Spinal cord (tissue), 10 donors: ENCODE data around the gene APBA2. TPM values are rescaled to one million over a fixed set of nuclear protein-coding genes. Genes with fewer than 3 reads are reported as not detected.

Experiments
- DNase-seq, 6 donors: peaks; one replicate each; pipeline versions ENCODE4 v3.0.0 to v3.0.0-alpha.2; 2013 to 2015; ENCODE audit warnings: low spot score in 6 of 6, low read depth in 4 of 6
- H3K27ac ChIP-seq: one replicate; pipeline ENCODE4 v1.5.1; 2013; ENCODE audit warnings: low read depth, low read length, control low read depth
- H3K27me3 ChIP-seq: one replicate; pipeline ENCODE4 v1.6.1; 2013; ENCODE audit warnings: low read length; ENCODE audit not compliant: control insufficient read depth, insufficient read depth
- H3K36me3 ChIP-seq: one replicate; pipeline ENCODE4 v1.6.1; 2013; ENCODE audit warnings: low read length; ENCODE audit not compliant: control insufficient read depth, insufficient read depth
- H3K4me1 ChIP-seq: one replicate; pipeline ENCODE4 v1.6.1; 2013; ENCODE audit warnings: low read length; ENCODE audit not compliant: control insufficient read depth, insufficient read depth
- H3K4me3 ChIP-seq: one replicate; pipeline ENCODE4 v1.5.1; 2013; ENCODE audit warnings: low read depth, low read length, control low read depth
- H3K9me3 ChIP-seq: one replicate; pipeline ENCODE4 v1.6.1; 2013; ENCODE audit warnings: low read length; ENCODE audit not compliant: control insufficient read depth, insufficient read depth
- WGBS: methylation state at CpG from one replicate; pipeline ENCODE4 v1.1.5; 2013; ENCODE audit warnings: missing lambda C conversion rate; ENCODE audit not compliant: insufficient coverage; 5-methylcytosine and 5-hydroxymethylcytosine counted together
- polyA plus RNA-seq, 2 donors: library from polyadenylated mRNA; unstranded; fragments of 120-200 nt; gene quantifications; one replicate each; pipeline ENCODE4 v1.2.1, GENCODE V29; 2013; ENCODE audit not compliant: insufficient read length in 2 of 2
- total RNA-seq, 2 donors: library from RNA; depleted of rRNA in 1 of 2; stranded (reverse); fragments of 120-200 nt in 1 of 2; fragments of >200 nt in 1 of 2; gene quantifications; one replicate each; pipeline versions ENCODE4 v1.2.3 to v1.2.4, GENCODE V29; 2013 to 2014
- donor health status: healthy.

The APBA2 gene
- total and polyA plus RNA-seq, 4 donors, result 46.2 to 111 (median 89.9) TPM

DNA sequence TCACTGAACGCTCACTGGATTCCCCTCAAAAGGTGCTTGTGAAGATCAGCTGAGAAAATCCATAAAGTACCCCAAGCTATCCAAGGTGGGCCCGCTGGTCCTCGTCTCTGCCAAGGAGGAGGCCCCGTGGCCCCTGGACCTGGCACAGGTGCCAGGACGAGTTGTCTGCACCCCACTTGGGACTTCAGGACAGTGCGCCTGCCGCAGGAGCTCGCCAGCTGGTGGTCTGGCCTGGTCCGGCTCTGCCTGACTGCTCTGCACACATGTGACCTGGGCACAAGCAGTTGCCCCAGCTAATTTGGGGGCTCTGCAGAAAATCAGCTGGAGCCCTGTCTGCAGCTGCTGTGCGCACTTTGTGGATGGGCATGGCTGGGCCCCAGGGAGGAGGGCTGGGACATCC, 224.0 kb downstream of the APBA2 start:
- Histone ChIP-seq H3K4me3 (no peak overlapping the region), H3K9me3 (no peaks in the 10 kb centered on the region), H3K4me1 (peaks cover 24% of the 10 kb centered on the region), H3K36me3 (peaks cover 86% of the 10 kb centered on the region), H3K27me3 (no peaks in the 10 kb centered on the region), H3K27ac (no peak overlapping the region)
- WGBS, result 97% methylated on average over 10 of the region's 10 CpGs
- no peak for DNase-seq

DNA sequence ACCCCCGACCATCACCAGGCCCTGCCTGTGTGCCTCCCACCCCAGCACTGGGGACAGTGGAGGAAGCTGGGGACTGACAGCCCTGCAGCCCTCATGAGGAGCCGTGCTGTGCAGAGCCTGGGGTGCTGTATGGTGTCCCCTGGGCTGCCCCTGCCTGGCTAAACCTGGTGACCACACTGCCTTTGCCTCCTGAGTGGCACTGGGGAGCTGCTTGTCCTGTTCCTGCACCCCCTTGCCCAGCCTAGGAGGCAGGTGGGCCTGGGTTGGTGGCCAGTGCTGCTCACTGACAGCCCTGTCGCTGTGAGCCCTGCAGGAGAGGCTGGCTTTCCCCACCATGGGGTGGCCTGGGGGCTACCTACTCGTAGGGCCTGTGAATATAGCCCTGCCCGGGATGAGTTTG, 224.4 kb downstream of the APBA2 start:
- DNase-seq, result no peak
- H3K36me3 ChIP-seq, result peaks cover 83% of the 10 kb centered on the region

DNA sequence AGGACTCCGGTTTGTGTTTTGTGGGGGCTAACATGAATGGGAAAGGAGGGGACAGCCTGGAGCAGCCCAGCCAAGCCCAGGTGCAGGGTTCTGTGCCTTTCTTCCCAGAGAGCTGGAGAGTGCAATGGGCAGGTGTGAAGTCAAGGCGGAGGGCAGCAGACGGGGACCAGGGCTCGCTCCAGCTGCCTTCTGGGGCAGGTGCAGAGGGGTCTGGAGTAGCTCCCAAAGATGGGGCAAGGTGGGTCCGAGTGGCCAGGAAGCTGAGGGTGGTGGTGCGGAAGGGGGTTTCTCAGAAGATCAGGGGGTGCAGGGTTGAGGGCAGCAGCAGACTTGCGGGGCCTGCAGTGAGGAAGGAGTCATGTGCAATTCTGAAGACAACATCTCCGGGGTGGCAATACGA, 225.0 kb downstream of the APBA2 start:
- no peak overlapping the region for H3K4me3 ChIP-seq
- no peak for DNase-seq
- peaks cover 24% of the 10 kb centered on the region for H3K4me1 ChIP-seq
- H3K27me3 ChIP-seq, result no peaks in the 10 kb centered on the region
- WGBS, result 95% methylated on average over 9 of the region's 9 CpGs
- H3K27ac ChIP-seq, result no peak overlapping the region
- no peaks in the 10 kb centered on the region for H3K9me3 ChIP-seq
- peaks cover 80% of the 10 kb centered on the region for H3K36me3 ChIP-seq

More for the DNA sequence above, 224.4 kb downstream of the APBA2 start:
- WGBS, result 95% methylated on average over 5 of the region's 5 CpGs
- Histone ChIP-seq H3K9me3 (no peaks in the 10 kb centered on the region), H3K27me3 (no peaks in the 10 kb centered on the region), H3K4me3 (no peak overlapping the region), H3K27ac (no peak overlapping the region), H3K4me1 (peaks cover 24% of the 10 kb centered on the region)

DNA sequence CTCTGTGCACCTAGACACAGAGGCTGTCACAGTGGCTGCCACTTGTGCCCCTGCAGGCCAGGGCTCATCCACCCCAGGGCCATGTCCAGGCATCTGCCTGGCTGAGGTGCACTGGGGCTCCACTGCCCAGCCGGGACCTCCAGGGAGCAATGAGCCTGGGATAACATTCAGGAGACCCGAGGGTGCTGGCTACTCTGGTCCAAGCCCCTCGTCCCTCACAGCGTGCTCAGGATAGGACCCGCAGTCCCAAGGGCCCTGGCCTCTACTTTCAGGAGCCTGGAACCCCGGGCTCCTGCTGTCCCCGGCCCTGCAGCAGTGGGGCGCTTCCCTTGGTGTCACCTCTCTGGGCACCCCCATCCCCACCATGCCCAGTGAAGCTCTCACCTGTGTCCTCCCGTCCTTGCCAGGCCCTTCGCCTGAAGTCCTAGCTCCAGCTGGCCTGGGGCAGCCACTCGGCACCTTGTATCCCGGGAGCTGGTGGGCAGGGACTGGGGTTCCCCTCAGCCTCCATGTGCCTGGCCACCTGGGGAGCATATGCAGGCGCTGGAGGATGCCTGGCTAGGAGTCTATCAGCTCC, 226.0 kb downstream of the APBA2 start:
- peaks cover 29% of the 10 kb centered on the region for H3K4me1 ChIP-seq
- peaks cover 78% of the 10 kb centered on the region for H3K36me3 ChIP-seq
- no peak for DNase-seq
- H3K4me3 ChIP-seq, result no peak overlapping the region
- no peaks in the 10 kb centered on the region for H3K9me3 ChIP-seq
- WGBS, result 92% methylated on average over 13 of the region's 13 CpGs
- no peaks in the 10 kb centered on the region for H3K27me3 ChIP-seq
- H3K27ac ChIP-seq, result no peak overlapping the region

DNA sequence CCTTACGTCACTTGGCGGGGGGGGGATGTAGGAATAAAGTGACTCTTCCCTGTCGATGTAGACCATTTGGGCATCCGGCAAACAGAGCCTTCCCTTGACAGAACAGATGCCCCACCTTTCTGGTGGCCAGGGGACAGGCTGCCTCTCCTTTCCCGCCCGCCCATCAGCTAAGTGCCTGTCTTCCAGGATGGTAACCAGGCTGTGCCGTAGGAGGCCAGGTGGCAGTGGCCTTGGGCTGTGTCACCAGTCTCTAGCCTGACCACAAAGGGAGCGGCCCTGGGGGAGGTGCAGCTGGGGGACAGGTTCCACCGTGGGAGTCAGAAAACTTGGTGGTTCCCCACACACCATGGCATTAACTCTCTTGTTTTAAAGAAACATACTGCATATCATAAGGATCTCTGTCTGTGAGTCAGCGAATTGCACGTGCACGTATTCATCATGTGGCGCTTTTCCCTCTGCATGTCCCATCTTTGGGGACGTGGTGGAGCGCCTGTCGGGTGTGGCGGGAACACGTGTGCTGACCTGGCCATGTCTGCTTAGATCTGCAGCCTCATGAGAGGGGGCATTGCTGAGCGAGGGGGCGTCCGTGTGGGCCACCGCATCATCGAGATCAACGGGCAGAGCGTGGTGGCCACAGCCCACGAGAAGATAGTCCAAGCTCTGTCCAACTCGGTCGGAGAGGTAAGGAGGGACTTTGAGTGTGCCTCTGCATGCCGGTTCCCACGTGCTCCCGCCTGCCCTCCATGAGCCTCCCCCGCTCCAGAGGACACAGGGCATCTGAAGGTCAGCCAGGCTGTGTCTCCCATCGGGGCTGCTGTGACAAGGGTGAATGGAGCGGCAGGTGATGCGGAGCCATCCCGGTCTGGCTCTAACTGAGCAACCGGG, 227.8 kb downstream of the APBA2 start:
- Histone ChIP-seq H3K27me3 (no peaks in the 10 kb centered on the region), H3K36me3 (peaks cover 77% of the 10 kb centered on the region), H3K27ac (no peak overlapping the region), H3K9me3 (no peaks in the 10 kb centered on the region), H3K4me3 (no peak overlapping the region), H3K4me1 (peaks cover 29% of the 10 kb centered on the region)
- no peak for DNase-seq
- 85% methylated on average over 33 of the region's 37 CpGs for WGBS

DNA sequence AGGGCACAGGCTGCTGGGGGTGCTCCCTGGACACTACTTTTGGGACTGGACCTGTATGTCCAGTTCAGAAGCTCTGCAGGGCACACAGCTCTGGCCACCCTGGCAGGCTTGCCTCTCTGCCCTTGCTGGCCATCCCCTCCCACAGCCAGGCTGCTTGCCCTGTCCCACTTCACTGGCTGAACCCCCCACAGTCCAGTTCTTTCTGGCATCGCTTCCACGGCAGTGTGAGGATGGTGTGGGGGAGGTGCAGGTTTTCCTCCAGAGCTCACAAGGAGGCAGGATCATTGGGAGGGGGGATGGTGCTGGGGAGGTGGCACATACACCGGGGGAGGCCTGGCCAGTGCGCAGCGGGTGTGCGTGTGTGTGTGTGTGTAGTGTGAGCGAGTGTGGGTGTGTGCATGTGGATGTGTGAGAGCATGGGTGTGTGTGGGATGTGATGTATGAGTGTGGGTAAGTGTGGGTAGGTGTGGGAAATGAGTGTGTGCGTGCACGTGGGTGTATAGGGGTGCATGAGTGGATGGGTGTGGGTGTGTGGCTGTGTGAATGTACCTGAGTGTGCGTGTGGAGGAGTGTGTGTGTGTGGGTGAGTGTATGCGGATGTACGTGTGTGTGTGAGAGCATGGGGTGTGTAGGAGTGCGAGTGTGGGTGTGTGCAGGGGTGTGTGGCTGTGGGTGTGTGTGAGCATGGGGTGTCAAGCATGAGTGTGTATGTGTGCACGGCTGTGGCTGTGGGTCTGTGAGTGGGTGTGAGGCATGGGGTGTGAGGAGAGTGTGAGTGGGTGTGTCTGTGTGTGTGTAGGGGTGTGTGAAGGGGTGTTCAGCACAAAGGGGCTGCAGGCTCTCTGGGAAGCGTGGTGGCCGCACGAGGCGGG, 228.7 kb downstream of the APBA2 start:
- Histone ChIP-seq H3K36me3 (peaks cover 71% of the 10 kb centered on the region), H3K4me3 (no peak overlapping the region), H3K4me1 (peaks cover 29% of the 10 kb centered on the region), H3K9me3 (no peaks in the 10 kb centered on the region), H3K27me3 (no peaks in the 10 kb centered on the region), H3K27ac (no peak overlapping the region)
- 48% methylated on average over 18 of the region's 18 CpGs for WGBS
- DNase-seq, result peak in 1 of 6 donors; percentile 30

DNA sequence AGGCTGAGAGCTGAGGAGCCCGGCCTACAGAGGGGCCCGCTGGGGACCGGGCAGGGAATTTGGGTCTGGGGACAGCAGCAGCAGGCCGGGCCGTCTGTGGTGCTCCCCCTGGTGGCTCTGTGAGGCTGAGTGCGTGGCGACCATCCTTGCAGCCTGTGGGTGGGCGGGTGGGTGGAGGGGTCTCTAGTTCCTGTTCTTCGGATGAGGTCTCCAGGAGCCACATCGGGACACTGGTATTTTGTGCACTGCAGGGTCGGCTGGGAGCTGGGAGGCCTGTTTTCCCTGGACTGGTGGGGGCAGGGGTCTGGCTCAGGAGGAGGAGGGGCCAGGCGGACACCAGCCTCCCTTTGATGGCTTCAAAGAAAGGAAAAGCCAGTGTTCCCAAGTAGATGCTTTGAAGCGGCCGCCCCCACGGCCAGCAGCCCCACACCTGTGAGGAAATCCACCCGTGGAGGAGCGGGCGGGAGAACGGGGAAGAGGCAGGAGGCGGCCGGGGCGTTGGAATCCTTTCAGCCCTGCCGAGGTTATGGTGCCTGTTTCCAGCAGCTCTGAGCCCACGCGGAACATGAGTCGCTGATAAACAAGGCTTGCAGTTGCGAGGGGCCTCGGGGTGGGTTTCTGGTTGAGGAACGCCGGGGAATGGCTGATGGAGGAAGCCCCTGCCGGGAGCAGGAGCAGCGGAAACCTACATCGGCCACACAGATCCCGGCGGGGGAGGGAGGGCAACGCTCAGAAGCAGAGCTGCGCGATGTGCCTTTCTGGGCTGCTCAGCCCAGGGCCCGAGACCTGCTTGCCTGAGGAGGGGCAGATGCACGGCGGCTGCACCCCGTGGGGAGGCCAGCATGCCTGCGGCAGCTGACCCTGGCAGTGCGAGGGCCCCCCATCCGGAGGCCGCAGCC, 229.6 kb downstream of the APBA2 start:
- WGBS, result 6% methylated on average over 45 of the region's 46 CpGs
- peak overlapping the region; percentile 42 for H3K27ac ChIP-seq

DNA sequence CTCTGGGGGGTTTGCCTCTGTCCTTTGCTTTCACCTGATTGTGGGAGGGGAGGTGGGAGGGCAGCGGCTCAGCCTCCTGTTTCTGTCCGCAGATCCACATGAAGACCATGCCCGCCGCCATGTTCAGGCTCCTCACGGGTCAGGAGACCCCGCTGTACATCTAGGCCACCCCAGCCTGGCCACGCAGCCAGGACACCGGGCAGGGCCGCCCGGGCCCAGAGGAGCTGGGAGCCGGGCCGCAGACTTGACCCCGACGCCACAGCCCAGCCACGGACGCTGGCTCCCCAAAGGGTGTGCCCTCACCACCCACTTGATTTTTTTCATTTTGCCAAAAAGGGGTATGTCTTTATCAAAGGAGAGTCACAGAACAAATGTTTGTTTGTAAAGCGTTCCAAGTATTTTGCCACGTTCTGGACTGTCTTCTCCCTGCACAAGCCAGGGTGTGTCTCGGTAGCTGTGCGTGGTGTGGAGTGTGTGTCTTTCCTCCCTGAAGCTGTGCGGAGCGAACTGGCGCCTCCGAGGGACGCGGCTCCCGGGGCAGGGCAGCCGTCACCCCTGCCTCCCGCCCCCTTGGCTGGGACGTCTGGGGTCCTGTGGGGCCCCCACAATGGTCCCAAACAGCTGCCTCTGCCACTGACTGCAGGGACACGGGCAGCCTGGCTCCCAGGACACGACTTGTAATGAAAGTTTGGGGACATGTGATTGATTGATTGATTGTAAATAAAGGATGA, 231.4 kb downstream of the APBA2 start:
- Histone ChIP-seq H3K27me3 (no peaks in the 10 kb centered on the region), H3K27ac (no peak overlapping the region), H3K4me3 (no peak overlapping the region), H3K9me3 (no peaks in the 10 kb centered on the region), H3K4me1 (peaks cover 42% of the 10 kb centered on the region), H3K36me3 (peaks cover 57% of the 10 kb centered on the region)
- DNase-seq, result no peak
- WGBS, result 95% methylated on average over 29 of the region's 32 CpGs

More for the DNA sequence above, 229.6 kb downstream of the APBA2 start:
- Histone ChIP-seq H3K27me3 (no peaks in the 10 kb centered on the region), H3K36me3 (peaks cover 65% of the 10 kb centered on the region), H3K4me3 (peak overlapping the region; percentile 48), H3K4me1 (peaks cover 33% of the 10 kb centered on the region), H3K9me3 (no peaks in the 10 kb centered on the region)
- peak in 2 of 6 donors; percentile 73 to 78 for DNase-seq
